Ascending aorta (tissue), 2 donors: ENCODE measurements around the gene GALE. TPM values are rescaled to one million over a fixed set of nuclear protein-coding genes. Genes with fewer than 3 reads are reported as not detected.

Experiments
- DNase-seq, 2 donors: peaks; one replicate each; pipeline ENCODE4 v3.0.0-alpha.2; 2019; ENCODE audit warnings: low spot score in 2 of 2
- H3K27ac ChIP-seq, 2 donors: fragments of 200-600 bp; sonication (generic); one replicate each; pipeline ENCODE4 v1.5.1; 2016 to 2017; ENCODE audit warnings: mild to moderate bottlenecking in 1 of 2
- H3K27me3 ChIP-seq: fragments of 200-600 bp; sonication (generic); one replicate; pipeline ENCODE4 v1.5.1; 2017
- H3K36me3 ChIP-seq, 2 donors: fragments of 200-600 bp; sonication (generic); one replicate each; pipeline ENCODE4 v1.5.1; 2016
- H3K4me1 ChIP-seq, 2 donors: fragments of 200-600 bp; sonication (generic); one replicate each; pipeline ENCODE4 v1.5.1; 2016 to 2017; ENCODE audit warnings: mild to moderate bottlenecking in 1 of 2
- H3K4me3 ChIP-seq, 2 donors: fragments of 200-600 bp; sonication (generic); one replicate each; pipeline ENCODE4 v1.5.1; 2016 to 2017; ENCODE audit warnings: mild to moderate bottlenecking in 1 of 2
- H3K9me3 ChIP-seq, 2 donors: fragments of 200-600 bp; sonication (generic); one replicate each; pipeline ENCODE4 v1.5.1; 2016
- intact Hi-C: fragments of 100-400 bp; cut with DNase I; formaldehyde crosslinking; loops from one replicate; pipeline ENCODE4 v1.15.1; 2023
- total RNA-seq: library from RNA; depleted of rRNA; stranded (reverse); fragments of >200 nt; gene quantifications from one replicate; pipeline ENCODE4 v1.1.0, GENCODE V29; 2016
- TF ChIP-seq, protein P1 (sequence below), 3 experiments: fragments of 200-600 bp in 2 of 3; fragments of 450-650 bp in 1 of 3; sonication (generic) in 2 of 3; IDR thresholded peaks; one replicate each; pipeline ENCODE4 v1.5.1; 2016 to 2019; ENCODE audit warnings: antibody characterized with exemption in 3 of 3, mild to moderate bottlenecking in 1 of 3, moderate library complexity in 1 of 3

The GALE gene
- total RNA-seq, 1 donor from 2014 or later: 30.4 TPM

DNA sequence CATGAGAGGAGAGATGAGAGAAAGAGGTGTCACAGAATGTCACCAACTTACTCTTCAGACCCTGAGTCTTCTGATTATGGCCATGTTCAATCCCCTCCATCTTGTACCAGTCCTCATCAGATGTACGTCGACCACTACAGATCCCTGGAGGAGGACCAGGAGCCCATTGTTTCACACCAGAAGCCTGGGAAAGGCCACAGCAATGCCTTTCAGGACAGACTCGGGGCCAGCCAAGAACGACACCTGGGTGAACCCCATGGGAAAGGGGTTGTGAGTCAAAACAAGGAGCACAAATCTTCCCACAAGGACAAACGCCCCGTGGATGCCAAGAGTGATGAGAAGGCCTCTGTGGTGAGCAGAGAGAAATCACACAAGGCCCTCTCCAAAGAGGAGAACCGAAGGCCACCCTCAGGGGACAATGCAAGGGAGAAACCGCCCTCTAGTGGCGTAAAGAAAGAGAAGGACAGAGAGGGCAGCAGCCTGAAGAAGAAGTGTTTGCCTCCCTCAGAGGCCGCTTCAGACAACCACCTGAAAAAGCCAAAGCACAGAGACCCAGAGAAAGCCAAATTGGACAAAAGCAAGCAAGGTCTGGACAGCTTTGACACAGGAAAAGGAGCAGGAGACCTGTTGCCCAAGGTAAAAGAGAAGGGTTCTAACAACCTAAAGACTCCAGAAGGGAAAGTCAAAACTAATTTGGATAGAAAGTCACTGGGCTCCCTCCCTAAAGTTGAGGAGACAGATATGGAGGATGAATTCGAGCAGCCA lies 49.3 kb downstream of the GALE start:
- Histone ChIP-seq H3K36me3 (peaks cover 61 to 68% of the 10 kb centered on the region in 2 donors), H3K4me1 (no peaks in the 10 kb centered on the region), H3K4me3 (no peak overlapping the region), H3K9me3 (no peaks in the 10 kb centered on the region), H3K27ac (no peak overlapping the region), H3K27me3 (no peaks in the 10 kb centered on the region)
- no peak for DNase-seq
- intact Hi-C loops: no loop called here
- TF ChIP-seq, protein P1, sequence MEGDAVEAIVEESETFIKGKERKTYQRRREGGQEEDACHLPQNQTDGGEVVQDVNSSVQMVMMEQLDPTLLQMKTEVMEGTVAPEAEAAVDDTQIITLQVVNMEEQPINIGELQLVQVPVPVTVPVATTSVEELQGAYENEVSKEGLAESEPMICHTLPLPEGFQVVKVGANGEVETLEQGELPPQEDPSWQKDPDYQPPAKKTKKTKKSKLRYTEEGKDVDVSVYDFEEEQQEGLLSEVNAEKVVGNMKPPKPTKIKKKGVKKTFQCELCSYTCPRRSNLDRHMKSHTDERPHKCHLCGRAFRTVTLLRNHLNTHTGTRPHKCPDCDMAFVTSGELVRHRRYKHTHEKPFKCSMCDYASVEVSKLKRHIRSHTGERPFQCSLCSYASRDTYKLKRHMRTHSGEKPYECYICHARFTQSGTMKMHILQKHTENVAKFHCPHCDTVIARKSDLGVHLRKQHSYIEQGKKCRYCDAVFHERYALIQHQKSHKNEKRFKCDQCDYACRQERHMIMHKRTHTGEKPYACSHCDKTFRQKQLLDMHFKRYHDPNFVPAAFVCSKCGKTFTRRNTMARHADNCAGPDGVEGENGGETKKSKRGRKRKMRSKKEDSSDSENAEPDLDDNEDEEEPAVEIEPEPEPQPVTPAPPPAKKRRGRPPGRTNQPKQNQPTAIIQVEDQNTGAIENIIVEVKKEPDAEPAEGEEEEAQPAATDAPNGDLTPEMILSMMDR (IDR thresholded peaks at IDR 0.05): peak in 2 of 3 experiments; percentile 6 to 29

DNA sequence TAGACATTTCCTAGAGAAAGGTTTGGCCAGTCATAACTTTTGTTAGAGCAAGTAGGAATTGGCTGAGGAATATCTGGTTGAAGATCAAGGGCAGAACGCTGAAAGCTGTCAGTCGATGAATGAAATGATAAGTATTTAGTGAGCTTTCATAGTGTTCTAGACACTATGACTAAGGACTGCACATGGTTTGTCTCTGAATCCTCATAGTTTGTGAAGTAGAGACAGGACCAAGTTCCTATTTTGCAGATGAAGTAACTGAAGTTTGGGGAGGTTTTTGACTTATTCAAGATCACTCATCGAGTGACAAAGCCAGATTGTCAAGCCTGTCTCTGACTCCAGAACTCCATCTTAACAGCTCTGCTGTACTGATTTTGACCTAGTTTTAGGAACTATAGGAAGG lies 52.5 kb downstream of the GALE start:
- peaks cover 28 to 36% of the 10 kb centered on the region in 2 donors for H3K36me3 ChIP-seq
- DNase-seq: no peak
- H3K27me3 ChIP-seq: no peaks in the 10 kb centered on the region
- intact Hi-C loops: no loop called here
- no peaks in the 10 kb centered on the region for H3K9me3 ChIP-seq
- TF ChIP-seq, protein P1 (IDR thresholded peaks at IDR 0.05): no peak
- peaks cover 4 to 12% of the 10 kb centered on the region in 2 donors for H3K4me1 ChIP-seq
- H3K4me3 ChIP-seq: no peak overlapping the region
- no peak overlapping the region for H3K27ac ChIP-seq

Other genes with a start within 250 kb of the GALE start
- gene ID3, start 241.3 kb downstream of the GALE start, total RNA-seq: 1,094 TPM
- gene RPL11, start 108.9 kb downstream of the GALE start, total RNA-seq: 462 TPM
- 22.6 TPM for gene ELOA, start 57.3 kb downstream of the GALE start, total RNA-seq
- gene PITHD1, start 22.3 kb downstream of the GALE start, total RNA-seq: 60.1 TPM
- 127 TPM for gene LYPLA2, start 9.6 kb downstream of the GALE start, total RNA-seq
- 7.3 TPM for gene HMGCL, start 24.7 kb upstream of the GALE start, total RNA-seq
- gene FUCA1, start 67.5 kb upstream of the GALE start, total RNA-seq: 11.1 TPM
- not detected for gene CNR2, start 112.6 kb upstream of the GALE start, total RNA-seq
- gene PNRC2, start 159.1 kb upstream of the GALE start, total RNA-seq: 62.7 TPM
- gene SRSF10, start 179.6 kb upstream of the GALE start, total RNA-seq: 80.6 TPM